ENCODE results near the gene PIK3CB.

Gene PIK3CB

DNA sequence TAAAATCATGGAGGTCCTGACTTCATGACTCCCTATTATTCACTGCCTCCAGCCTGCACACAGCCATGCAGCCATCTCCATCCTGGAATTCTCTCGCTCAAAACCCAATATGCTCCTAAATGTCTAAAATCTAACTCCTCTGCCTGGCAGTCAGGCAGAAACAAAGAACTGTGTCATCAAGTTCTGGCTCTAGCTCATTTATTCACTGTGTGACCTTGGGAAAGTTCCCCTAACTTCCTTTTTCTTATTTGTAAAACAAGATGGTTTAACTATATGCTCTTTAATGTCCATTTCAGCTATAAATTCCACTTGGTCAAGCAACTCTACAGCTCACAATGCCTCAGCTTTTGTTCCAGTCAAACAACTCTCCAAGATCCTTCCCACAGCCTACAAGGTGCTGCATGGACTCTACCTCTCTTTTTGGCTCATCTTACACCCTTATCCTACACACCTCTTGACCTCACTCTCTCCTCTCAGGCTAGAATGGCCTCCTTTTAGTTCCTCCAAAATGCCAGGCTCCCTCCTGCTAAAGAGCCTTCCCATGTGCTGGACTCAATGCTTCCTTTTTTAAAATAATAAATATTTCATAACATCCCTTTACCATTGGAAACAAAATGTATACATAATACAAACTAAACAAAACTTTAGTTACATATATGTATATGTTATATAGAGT, 16.4 kb downstream of the PIK3CB start:
- ChIA-PET POLR2A (no interaction called here), CTCF (interaction anchor here (1.7 kb wide), 1 partner anchor 225 kb away, joined by 3 read pairs; the partner anchor contains the start of gene CEP70)
- no peak for DNase-seq (ENCODE audit: low read depth, low spot score)
- no peak for TF ChIP-seq CTCF (IDR thresholded peaks at IDR 0.05; ENCODE audit: insufficient read depth, low read length, missing control alignments)
- no peak overlapping the region for H3K4me3 ChIP-seq (ENCODE audit: low read depth, low read length)

DNA sequence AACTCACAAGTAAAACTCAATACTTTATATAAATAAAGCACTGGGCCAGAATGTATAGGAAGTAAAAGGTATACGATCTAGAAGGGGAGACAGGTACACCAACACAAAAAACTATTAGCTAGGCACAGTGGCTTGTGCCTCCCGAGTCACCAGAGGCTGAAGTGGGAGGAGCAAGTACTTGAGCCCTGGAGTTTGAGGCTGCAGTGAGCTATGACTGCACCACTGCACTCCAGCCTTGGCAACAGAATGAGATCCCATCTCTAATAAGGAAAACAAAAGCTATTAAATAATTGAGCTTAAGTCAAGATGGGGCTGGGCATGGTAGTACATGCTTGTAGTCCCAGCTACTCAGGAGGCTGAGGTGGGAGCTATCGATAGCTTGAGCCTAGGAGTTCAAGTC, 17.0 kb downstream of the PIK3CB start:
- no peak overlapping the region for H3K4me3 ChIP-seq (ENCODE audit: low read depth, low read length)
- ChIA-PET POLR2A (no interaction called here), CTCF (interaction anchor here (1.7 kb wide), 1 partner anchor 224 kb away, joined by 3 read pairs; the partner anchor contains the start of gene CEP70)
- no peak for DNase-seq (ENCODE audit: low read depth, low spot score)
- no peak for TF ChIP-seq CTCF (IDR thresholded peaks at IDR 0.05; ENCODE audit: insufficient read depth, low read length, missing control alignments)

GRCh38 chr3:138812806-138813205, 21.9 kb downstream of the PIK3CB start:
- POLR2A ChIA-PET: interaction anchor here (0.6 kb wide), 1 partner anchor 48 kb away, joined by 3 read pairs; no protein-coding TSS in a partner anchor
- no peak for DNase-seq (ENCODE audit: low read depth, low spot score)
- TF ChIP-seq CTCF (IDR thresholded peaks at IDR 0.05; ENCODE audit: insufficient read depth, low read length, missing control alignments): no peak
- CTCF ChIA-PET: interaction anchor here (2.3 kb wide), 1 partner anchor 102 kb away, joined by 7 read pairs; no protein-coding TSS in a partner anchor
- no peak overlapping the region for H3K4me3 ChIP-seq (ENCODE audit: low read depth, low read length)

GRCh38 chr3:138809500-138810256, 25.1 kb downstream of the PIK3CB start:
- POLR2A ChIA-PET: no interaction called here
- DNase-seq (ENCODE audit: low read depth, low spot score): no peak
- H3K4me3 ChIP-seq (ENCODE audit: low read depth, low read length): no peak overlapping the region
- TF ChIP-seq CTCF (IDR thresholded peaks at IDR 0.05; ENCODE audit: insufficient read depth, low read length, missing control alignments): no peak
- CTCF ChIA-PET: interaction anchor here (1.6 kb wide), 2 partner anchors 23 to 105 kb away, joined by 6 read pairs; no protein-coding TSS in a partner anchor

GRCh38 chr3:138806376-138807080, 28.2 kb downstream of the PIK3CB start:
- no peak for TF ChIP-seq CTCF (IDR thresholded peaks at IDR 0.05; ENCODE audit: insufficient read depth, low read length, missing control alignments)
- CTCF ChIA-PET: no interaction called here
- no peak overlapping the region for H3K4me3 ChIP-seq (ENCODE audit: low read depth, low read length)
- POLR2A ChIA-PET: no interaction called here
- DNase-seq (ENCODE audit: low read depth, low spot score): no peak
